Right lobe of liver (tissue), 6 donors: ENCODE data around the gene SLC25A2. TPM values are rescaled to one million over a fixed set of nuclear protein-coding genes. Genes with fewer than 3 reads are reported as not detected.

Source experiments
- ATAC-seq, 4 donors: fragments of 200-7000 bp; cut with Tn5 transposase; one replicate each; pipeline ENCODE4 v1.9.1; 2020; ENCODE audit warnings: mild to moderate bottlenecking in 4 of 4, moderate library complexity in 4 of 4
- DNase-seq, 3 donors: peaks; one replicate each; pipeline ENCODE4 v3.0.0-alpha.2; 2020
- H3K27ac ChIP-seq, 3 donors: fragments of 200-600 bp; one replicate each; pipeline ENCODE4 v1.8.0; 2022
- H3K27me3 ChIP-seq, 2 donors: fragments of 200-600 bp; one replicate each; pipeline ENCODE4 v1.8.0; 2022
- H3K36me3 ChIP-seq, 4 donors: fragments of 200-600 bp; sonication (generic) in 1 of 4; one replicate each; pipeline versions ENCODE4 v1.5.1 to v1.8.0; 2017 to 2022; ENCODE audit warnings: control low read depth in 1 of 4
- H3K4me1 ChIP-seq, 4 donors: fragments of 200-600 bp; sonication (generic) in 1 of 4; one replicate each; pipeline versions ENCODE4 v1.5.1 to v1.8.0; 2017 to 2022; ENCODE audit warnings: control low read depth in 1 of 4
- H3K4me3 ChIP-seq, 3 donors: fragments of 200-600 bp; one replicate each; pipeline ENCODE4 v1.8.0; 2022
- H3K9me3 ChIP-seq, 4 donors: fragments of 200-600 bp; sonication (generic) in 1 of 4; one replicate each; pipeline versions ENCODE4 v1.5.1 to v1.8.0; 2017 to 2022; ENCODE audit warnings: control low read depth in 1 of 4
- CTCF ChIP-seq, 4 donors: fragments of 200-600 bp in 3 of 4; fragments of 450-650 bp in 1 of 4; IDR thresholded peaks; one replicate each; pipeline versions ENCODE4 v1.5.1 to v1.8.0; 2016 to 2022; ENCODE audit warnings: antibody characterized with exemption in 4 of 4, mild to moderate bottlenecking in 2 of 4
- POLR2A ChIP-seq: fragments of 450-650 bp; IDR thresholded peaks from one replicate; pipeline ENCODE4 v1.6.1; 2017; ENCODE audit warnings: antibody characterized with exemption, mild to moderate bottlenecking
- WGBS: methylation state at CpG from one replicate; pipeline ENCODE4 v1.1.6; 2018; ENCODE audit warnings: low coverage, low lambda C conversion rate; ENCODE audit not compliant: insufficient coverage; ENCODE audit errors: missing lambda C conversion rate; 5-methylcytosine and 5-hydroxymethylcytosine counted together
- intact Hi-C, 2 donors: fragments of 100-400 bp; cut with DNase I; formaldehyde crosslinking; loops; one replicate each; pipeline versions ENCODE4 v1.11.2 to v1.14.1; 2022
- total RNA-seq, 6 experiments: library from RNA; depleted of rRNA in 2 of 6; stranded (reverse); fragments of >200 nt in 2 of 6; fragmentation: NEBNext Ultra II Directional in 3 of 6; extraction: Animal tissue kit (Norgen Biotek cat#: 25700) in 3 of 6; gene quantifications; one replicate each; pipeline versions ENCODE4 v1.1.0 to v1.2.4, GENCODE V29; 2016 to 2023
- donor health status: DM: no; HTN: yes; CAD: no.
- donor health status: DM: no; HTN: no; CAD: no.
- donor health status: DM: no; HTN: no; CAD: no.
- donor health status: DM: no; HTN: yes; CAD: no.
- donor health status: DM: no; HTN: yes; CAD: no.

The SLC25A2 gene
- total RNA-seq, 6 experiments from 2014 or later = 0.31 TPM; not detected in 5

GRCh38 chr5:141269195-141269594 is 34.7 kb downstream of the SLC25A2 start:
- WGBS = 85% methylated on average over 3 of the region's 4 CpGs
- ATAC-seq = no peak
- Histone ChIP-seq H3K4me3 (no peak overlapping the region), H3K27ac (no peak overlapping the region), H3K36me3 (no peaks in the 10 kb centered on the region), H3K9me3 (peaks cover 0 to 35% (median 12%) of the 10 kb centered on the region in 4 donors), H3K27me3 (no peaks in the 10 kb centered on the region), H3K4me1 (no peaks in the 10 kb centered on the region)
- DNase-seq = no peak
- intact Hi-C loops = no loop called here
- TF ChIP-seq CTCF (IDR thresholded peaks at IDR 0.05) = no peak

GRCh38 chr5:141261238-141261546 is 42.7 kb downstream of the SLC25A2 start:
- no peaks in the 10 kb centered on the region for H3K36me3 ChIP-seq
- intact Hi-C loops = no loop called here
- ATAC-seq = no peak
- peaks cover 3 to 84% (median 51%) of the 10 kb centered on the region in 4 donors for H3K9me3 ChIP-seq
- H3K4me1 ChIP-seq = no peaks in the 10 kb centered on the region
- WGBS = 63% methylated on average over 1 of the region's 1 CpG
- H3K27me3 ChIP-seq = no peaks in the 10 kb centered on the region
- DNase-seq = no peak
- no peak for TF ChIP-seq CTCF (IDR thresholded peaks at IDR 0.05)
- no peak for TF ChIP-seq POLR2A
- H3K4me3 ChIP-seq = no peak overlapping the region
- no peak overlapping the region for H3K27ac ChIP-seq

GRCh38 chr5:141260458-141261237 is 43.2 kb downstream of the SLC25A2 start:
- Histone ChIP-seq H3K27me3 (no peaks in the 10 kb centered on the region), H3K9me3 (peaks cover 3 to 88% (median 52%) of the 10 kb centered on the region in 4 donors), H3K4me1 (no peaks in the 10 kb centered on the region), H3K27ac (no peak overlapping the region), H3K4me3 (no peak overlapping the region), H3K36me3 (no peaks in the 10 kb centered on the region)
- ATAC-seq (no peak), DNase-seq (no peak)
- intact Hi-C loops = no loop called here
- no peak for TF ChIP-seq CTCF (IDR thresholded peaks at IDR 0.05)
- no peak for TF ChIP-seq POLR2A
- WGBS = 52% methylated on average over 4 of the region's 5 CpGs

- H3K4me1 ChIP-seq = no peaks in the 10 kb centered on the region
- no peaks in the 10 kb centered on the region for H3K36me3 ChIP-seq
- H3K27me3 ChIP-seq = no peaks in the 10 kb centered on the region
- ATAC-seq (no peak), DNase-seq (no peak)
- no peak overlapping the region for H3K4me3 ChIP-seq
- TF ChIP-seq CTCF (IDR thresholded peaks at IDR 0.05) = no peak
- no peak for TF ChIP-seq POLR2A
- intact Hi-C loops = no loop called here
- peaks cover 3 to 81% (median 51%) of the 10 kb centered on the region in 4 donors for H3K9me3 ChIP-seq
- H3K27ac ChIP-seq = no peak overlapping the region
These were observed 44.9 kb downstream of the SLC25A2 start for GRCh38 chr5:141258948-141259347.

- Histone ChIP-seq H3K9me3 (peaks cover 3 to 81% (median 51%) of the 10 kb centered on the region in 4 donors), H3K4me3 (no peak overlapping the region), H3K36me3 (no peaks in the 10 kb centered on the region), H3K4me1 (no peaks in the 10 kb centered on the region), H3K27ac (no peak overlapping the region), H3K27me3 (no peaks in the 10 kb centered on the region)
- DNase-seq = no peak
- ATAC-seq = no peak
- TF ChIP-seq CTCF (IDR thresholded peaks at IDR 0.05) (no peak), POLR2A (no peak)
- intact Hi-C loops = no loop called here
These were observed 45.4 kb downstream of the SLC25A2 start for GRCh38 chr5:141258464-141258863.
